CD14-positive monocyte (primary cell): ENCODE results near the gene INPP5A. TPM values are rescaled to one million over a fixed set of nuclear protein-coding genes. Genes with fewer than 3 reads are reported as not detected.

Experiments
- DNase-seq, 3 donors: peaks; one replicate each; pipeline ENCODE4 v3.0.0-alpha.2; 2011 to 2022
- H2AFZ ChIP-seq: 2 replicates; pipeline ENCODE4 v1.6.0; 2012; ENCODE audit warnings: mild to moderate bottlenecking, low read depth, low read length, inconsistent platforms; ENCODE audit not compliant: insufficient read depth, poor library complexity, severe bottlenecking
- H3K27ac ChIP-seq, 2 donors: 1 replicate in 1 of 2; 2 replicates in 1 of 2; pipeline ENCODE4 v1.5.1; 2012 to 2013; ENCODE audit warnings: low read length in 2 of 2, control low read depth in 1 of 2, inconsistent platforms in 1 of 2, low read depth in 1 of 2, mild to moderate bottlenecking in 1 of 2
- H3K27me3 ChIP-seq, 2 donors: one replicate each; pipeline versions ENCODE4 v1.6.0 to v1.6.1; 2011 to 2013; ENCODE audit warnings: low read length in 2 of 2; ENCODE audit not compliant: control insufficient read depth in 2 of 2, insufficient read depth in 2 of 2
- H3K36me3 ChIP-seq, 2 donors: replicated peaks in 1 of 2; 1 replicate in 1 of 2; 2 replicates in 1 of 2; pipeline versions ENCODE4 v1.5.1 to v1.6.1; 2012 to 2013; ENCODE audit warnings: low read length in 2 of 2, control low read depth in 1 of 2, inconsistent platforms in 1 of 2, mild to moderate bottlenecking in 1 of 2; ENCODE audit not compliant: insufficient read depth in 2 of 2, control insufficient read depth in 1 of 2
- H3K4me1 ChIP-seq, 2 donors: 1 replicate in 1 of 2; 2 replicates in 1 of 2; pipeline versions ENCODE4 v1.5.1 to v1.6.1; 2012 to 2013; ENCODE audit warnings: low read length in 2 of 2, control low read depth in 1 of 2, inconsistent platforms in 1 of 2, mild to moderate bottlenecking in 1 of 2, moderate library complexity in 1 of 2; ENCODE audit not compliant: insufficient read depth in 2 of 2, control insufficient read depth in 1 of 2
- H3K4me2 ChIP-seq: replicated peaks from 2 replicates; pipeline ENCODE3; 2012; ENCODE audit warnings: low read length, moderate library complexity, mild to moderate bottlenecking; ENCODE audit not compliant: poor library complexity, severe bottlenecking; ENCODE audit errors: extremely low read depth
- H3K4me3 ChIP-seq, 3 experiments: fragments of 200-600 bp in 1 of 3; sonication (generic) in 1 of 3; replicated peaks in 1 of 3; 1 replicate in 2 of 3; 2 replicates in 1 of 3; pipeline ENCODE4 v1.5.1; 2011 to 2013; ENCODE audit warnings: low read length in 3 of 3, mild to moderate bottlenecking in 3 of 3, control low read depth in 2 of 3, low read depth in 2 of 3, inconsistent platforms in 1 of 3, moderate library complexity in 1 of 3
- H3K79me2 ChIP-seq: 2 replicates; pipeline ENCODE4 v1.6.0; 2012; ENCODE audit warnings: mild to moderate bottlenecking, control low read depth, inconsistent platforms, low read length, moderate library complexity; ENCODE audit not compliant: insufficient read depth
- H3K9ac ChIP-seq: 2 replicates; pipeline ENCODE4 v1.6.0; 2017; ENCODE audit warnings: low read length, mild to moderate bottlenecking; ENCODE audit not compliant: insufficient read depth, poor library complexity, severe bottlenecking
- H3K9me3 ChIP-seq, 2 donors: replicated peaks in 1 of 2; 1 replicate in 1 of 2; 2 replicates in 1 of 2; pipeline versions ENCODE4 v1.5.1 to v1.6.1; 2012 to 2013; ENCODE audit warnings: low read length in 2 of 2, control low read depth in 1 of 2; ENCODE audit not compliant: control insufficient read depth in 1 of 2, insufficient read depth in 1 of 2
- H4K20me1 ChIP-seq: 2 replicates; pipeline ENCODE4 v1.6.0; 2012; ENCODE audit warnings: mild to moderate bottlenecking, low read length, control low read depth, moderate library complexity; ENCODE audit not compliant: insufficient read depth
- H3K27ac Mint-ChIP-seq, 7 donors: one replicate each; pipeline ENCODE4 v1.8.0; 2020; ENCODE audit warnings: mild to moderate bottlenecking in 7 of 7, mixed read lengths in 7 of 7, moderate library complexity in 6 of 7, inconsistent platforms in 2 of 7
- H3K27me3 Mint-ChIP-seq, 3 donors: one replicate each; pipeline ENCODE4 v1.8.0; 2021 to 2022; ENCODE audit warnings: low read depth in 3 of 3, mild to moderate bottlenecking in 3 of 3, mixed read lengths in 3 of 3, moderate library complexity in 3 of 3, inconsistent platforms in 1 of 3
- H3K36me3 Mint-ChIP-seq, 2 donors: one replicate each; pipeline ENCODE4 v1.8.0; 2020; ENCODE audit warnings: mixed read lengths in 2 of 2, inconsistent platforms in 1 of 2, mild to moderate bottlenecking in 1 of 2
- H3K4me1 Mint-ChIP-seq: one replicate; pipeline ENCODE4 v1.8.0; 2020; ENCODE audit warnings: mild to moderate bottlenecking, mixed read lengths
- H3K4me3 Mint-ChIP-seq, 2 donors: one replicate each; pipeline ENCODE4 v1.8.0; 2020; ENCODE audit warnings: mild to moderate bottlenecking in 2 of 2, mixed read lengths in 2 of 2, moderate library complexity in 1 of 2
- H3K9me3 Mint-ChIP-seq, 7 donors: one replicate each; pipeline ENCODE4 v1.8.0; 2020 to 2022; ENCODE audit warnings: mixed read lengths in 7 of 7, mild to moderate bottlenecking in 6 of 7, moderate library complexity in 6 of 7, inconsistent platforms in 2 of 7
- CTCF ChIP-seq: fragments of 200-600 bp; IDR thresholded peaks from one replicate; pipeline ENCODE4 v1.8.0; 2022; ENCODE audit warnings: antibody characterized with exemption, mild to moderate bottlenecking
- WGBS: methylation state at CpG from one replicate; pipeline ENCODE4 v1.1.5; 2013; ENCODE audit warnings: missing lambda C conversion rate; ENCODE audit not compliant: insufficient coverage; 5-methylcytosine and 5-hydroxymethylcytosine counted together
- intact Hi-C, 2 donors: fragments of 100-400 bp; cut with micrococcal nuclease; formaldehyde crosslinking; loops; one replicate each; pipeline versions ENCODE4 v1.15.0 to v1.15.1; 2023
- polyA plus RNA-seq, 3 donors: library from polyadenylated mRNA; depleted of rRNA in 1 of 3; unstranded in 2 of 3; stranded (reverse) in 1 of 3; fragments of 300-500 nt in 2 of 3; fragments of >200 nt in 1 of 3; fragmentation: Illumina TruSeq in 2 of 3; gene quantifications; 1 replicate in 2 of 3; 2 replicates in 1 of 3; pipeline ENCODE4 v1.2.3, GENCODE V29; 2012 to 2021

The INPP5A gene
- polyA plus RNA-seq, 3 donors: 0.87 to 17.2 (median 2.9) TPM

- Mint-ChIP-seq H3K4me3 (no peak overlapping the region), H3K4me1 (peaks cover 54% of the 10 kb centered on the region), H3K36me3 (peaks cover 31 to 42% of the 10 kb centered on the region in 2 donors), H3K27me3 (peaks cover 0 to 14% (median 10%) of the 10 kb centered on the region in 3 donors), H3K27ac (no peak overlapping the region), H3K9me3 (peaks cover 0 to 12% (median 0%) of the 10 kb centered on the region in 7 donors)
- WGBS: 100% methylated on average over 4 of the region's 5 CpGs
- Histone ChIP-seq H3K4me2 (no peak overlapping the region), H2AFZ (no peak overlapping the region), H3K9ac (no peak overlapping the region), H3K27ac (no peak overlapping the region), H3K27me3 (no peaks in the 10 kb centered on the region), H4K20me1 (peaks cover 36% of the 10 kb centered on the region), H3K9me3 (no peaks in the 10 kb centered on the region), H3K4me1 (peaks cover 41 to 54% of the 10 kb centered on the region in 2 donors), H3K4me3 (no peak overlapping the region), H3K36me3 (no peaks in the 10 kb centered on the region), H3K79me2 (peaks cover 96% of the 10 kb centered on the region)
- no peak for TF ChIP-seq CTCF
- intact Hi-C loops: loop anchor here in 1 of 2 donors (5.0 kb wide), 1 partner anchor 125 kb away; no protein-coding TSS in a partner anchor
- DNase-seq: no peak
Observed at GRCh38 chr10:132582771-132583170, 45.2 kb downstream of the INPP5A start.

GRCh38 chr10:132583456-132583855 lies 45.9 kb downstream of the INPP5A start:
- H4K20me1 ChIP-seq: peaks cover 29% of the 10 kb centered on the region
- H3K36me3 ChIP-seq: no peaks in the 10 kb centered on the region
- Mint-ChIP-seq H3K4me1 (peaks cover 61% of the 10 kb centered on the region), H3K9me3 (peaks cover 0 to 12% (median 0%) of the 10 kb centered on the region in 7 donors), H3K27me3 (peaks cover 0 to 12% (median 10%) of the 10 kb centered on the region in 3 donors), H3K36me3 (peaks cover 33 to 42% of the 10 kb centered on the region in 2 donors), H3K27ac (no peak overlapping the region), H3K4me3 (no peak overlapping the region)
- no peak overlapping the region for H2AFZ ChIP-seq
- no peak overlapping the region for H3K4me2 ChIP-seq
- H3K27me3 ChIP-seq: no peaks in the 10 kb centered on the region
- no CpG with 5 or more reads among the region's 9 CpGs for WGBS
- H3K4me3 ChIP-seq: no peak overlapping the region
- TF ChIP-seq CTCF: no peak
- no peak overlapping the region for H3K27ac ChIP-seq
- peaks cover 89% of the 10 kb centered on the region for H3K79me2 ChIP-seq
- H3K9ac ChIP-seq: no peak overlapping the region
- DNase-seq: no peak
- intact Hi-C loops: loop anchor here in 1 of 2 donors (5.0 kb wide), 1 partner anchor 126 kb away; no protein-coding TSS in a partner anchor
- H3K9me3 ChIP-seq: no peaks in the 10 kb centered on the region
- H3K4me1 ChIP-seq: peaks cover 41 to 53% of the 10 kb centered on the region in 2 donors
